ENCODE data around the gene REC8. TPM values are rescaled to one million over a fixed set of nuclear protein-coding genes. Genes with fewer than 3 reads are reported as not detected.

Gene REC8
- total RNA-seq, 1 experiment from 2014 or later: 6.1 TPM

- intact Hi-C loops (cut with micrococcal nuclease): no loop called here
- ChIA-PET POLR2A (interaction anchor here (0.6 to 2.9 kb wide), 6 partner anchors 9 to 38 kb away, joined by 3 to 12 read pairs (median 3); partner anchors contain the start of genes EMC9, IPO4 and TM9SF1), CTCF (interaction anchor here (0.6 to 2.5 kb wide), 5 partner anchors 10 to 253 kb away, joined by 3 to 22 read pairs (median 3); partner anchors contain the start of gene IRF9)
- H3K4me1 Mint-ChIP-seq (ENCODE audit: insufficient read depth, unreplicated experiment): no peaks in the 10 kb centered on the region
- no peaks in the 10 kb centered on the region for H3K9me3 Mint-ChIP-seq (ENCODE audit: unreplicated experiment)
- DNase-seq (ENCODE audit: unreplicated experiment): no peak
- H3K27ac Mint-ChIP-seq (ENCODE audit: low read depth, unreplicated experiment): no peak overlapping the region
- no TSS peak for BruUV-seq (replicated peaks)
- no peaks in the 10 kb centered on the region for H3K27me3 Mint-ChIP-seq (ENCODE audit: insufficient read depth, unreplicated experiment)
- no peak overlapping the region for H3K4me3 Mint-ChIP-seq (ENCODE audit: unreplicated experiment)
- H3K36me3 Mint-ChIP-seq (ENCODE audit: insufficient read depth, unreplicated experiment): peaks cover 50% of the 10 kb centered on the region
- no peak for TF ChIP-seq CTCF (IDR thresholded peaks at IDR 0.05; ENCODE audit: unreplicated experiment)
Observed at GRCh38 chr14:24179294-24179960, 7.5 kb downstream of the REC8 start.

- ChIA-PET POLR2A (interaction anchor here (0.5 to 2.9 kb wide), 7 partner anchors 8 to 1199 kb away, joined by 3 to 12 read pairs (median 3); partner anchors contain the start of genes DCAF11, EMC9, IPO4 and NRL), CTCF (interaction anchor here (0.7 to 2.5 kb wide), 4 partner anchors 9 to 90 kb away, joined by 3 to 22 read pairs (median 4); partner anchors contain the start of gene IRF9)
- no peak overlapping the region for H3K4me3 Mint-ChIP-seq (ENCODE audit: unreplicated experiment)
- intact Hi-C loops (cut with micrococcal nuclease): no loop called here
- TF ChIP-seq CTCF (IDR thresholded peaks at IDR 0.05; ENCODE audit: unreplicated experiment): no peak
- no peak for DNase-seq (ENCODE audit: unreplicated experiment)
- no peaks in the 10 kb centered on the region for H3K9me3 Mint-ChIP-seq (ENCODE audit: unreplicated experiment)
- peaks cover 57% of the 10 kb centered on the region for H3K36me3 Mint-ChIP-seq (ENCODE audit: insufficient read depth, unreplicated experiment)
- H3K27ac Mint-ChIP-seq (ENCODE audit: low read depth, unreplicated experiment): no peak overlapping the region
- H3K27me3 Mint-ChIP-seq (ENCODE audit: insufficient read depth, unreplicated experiment): no peaks in the 10 kb centered on the region
- no TSS peak for BruUV-seq (replicated peaks)
- H3K4me1 Mint-ChIP-seq (ENCODE audit: insufficient read depth, unreplicated experiment): no peaks in the 10 kb centered on the region
Observed at GRCh38 chr14:24179961-24180796, 8.3 kb downstream of the REC8 start.

- no peak for TF ChIP-seq CTCF (IDR thresholded peaks at IDR 0.05; ENCODE audit: unreplicated experiment)
- no peak for DNase-seq (ENCODE audit: unreplicated experiment)
- no TSS peak for BruUV-seq (replicated peaks)
- H3K27me3 Mint-ChIP-seq (ENCODE audit: insufficient read depth, unreplicated experiment): no peaks in the 10 kb centered on the region
- no peak overlapping the region for H3K4me3 Mint-ChIP-seq (ENCODE audit: unreplicated experiment)
- H3K36me3 Mint-ChIP-seq (ENCODE audit: insufficient read depth, unreplicated experiment): peaks cover 60% of the 10 kb centered on the region
- no peaks in the 10 kb centered on the region for H3K4me1 Mint-ChIP-seq (ENCODE audit: insufficient read depth, unreplicated experiment)
- H3K27ac Mint-ChIP-seq (ENCODE audit: low read depth, unreplicated experiment): no peak overlapping the region
- intact Hi-C loops (cut with micrococcal nuclease): no loop called here
- ChIA-PET POLR2A (interaction anchor here (0.7 to 2.0 kb wide), 3 partner anchors 14 to 79 kb away, joined by 3 to 12 read pairs (median 4); partner anchors contain the start of genes DCAF11, NRL and TM9SF1), CTCF (interaction anchor here (0.6 to 2.5 kb wide), 4 partner anchors 12 to 152 kb away, joined by 3 to 22 read pairs (median 4); partner anchors contain the start of genes CIDEB and IRF9)
- no peaks in the 10 kb centered on the region for H3K9me3 Mint-ChIP-seq (ENCODE audit: unreplicated experiment)
Observed at GRCh38 chr14:24181371-24182077, 9.6 kb downstream of the REC8 start.
